GM19463 (cell line): Measurements from ENCODE around the gene EPN2.

Experiments
- ATAC-seq: cut with Tn5 transposase; IDR thresholded peaks from one replicate; pipeline ENCODE4 v1.9.1; 2021; ENCODE audit warnings: mild to moderate bottlenecking, moderate library complexity; ENCODE audit not compliant: unreplicated experiment

Gene EPN2

DNA sequence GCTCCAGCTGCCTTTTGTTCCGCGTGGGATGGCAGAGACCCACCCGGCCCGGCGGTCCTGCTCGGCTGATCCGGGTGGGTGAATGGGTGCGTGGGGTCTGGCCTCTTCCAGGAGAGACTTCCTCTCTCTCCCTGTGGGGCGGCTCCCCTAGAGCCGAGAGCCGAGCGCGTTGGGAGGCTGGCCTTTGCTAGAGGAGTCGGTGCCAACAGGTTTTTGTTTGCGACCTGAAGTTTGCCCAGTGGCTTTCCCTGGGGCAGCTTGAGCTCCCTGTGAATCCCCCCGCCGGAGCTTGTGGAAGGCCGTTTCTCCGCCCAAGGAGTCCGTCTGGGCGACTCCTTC lies 970 bp downstream of the EPN2 start:
- no peak for ATAC-seq

- no peak for ATAC-seq
Measured at GRCh38 chr17:19239544-19239943, 2.4 kb downstream of the EPN2 start.

DNA sequence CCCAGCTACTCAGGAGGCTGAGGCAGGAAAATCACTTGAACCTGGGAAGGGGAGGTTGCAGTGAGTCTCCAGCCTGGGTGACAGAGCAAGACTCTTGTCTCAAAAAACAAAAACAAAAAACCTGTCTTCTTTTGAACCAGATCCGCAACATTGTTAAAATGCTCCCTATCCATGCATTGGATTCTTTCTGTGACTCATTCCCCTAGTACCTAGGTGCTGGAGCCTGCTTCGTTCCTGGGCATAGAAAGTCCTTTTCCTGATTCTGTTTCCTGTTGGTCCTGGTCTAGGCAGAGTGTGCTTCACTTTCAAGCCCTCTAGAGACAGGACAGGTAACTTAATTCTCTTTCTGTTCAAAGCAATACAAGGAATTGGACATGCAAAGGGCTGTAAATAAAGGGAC lies 5.2 kb downstream of the EPN2 start:
- ATAC-seq, result no peak

GRCh38 chr17:19242926-19243325 lies 5.8 kb downstream of the EPN2 start:
- ATAC-seq, result no peak

DNA sequence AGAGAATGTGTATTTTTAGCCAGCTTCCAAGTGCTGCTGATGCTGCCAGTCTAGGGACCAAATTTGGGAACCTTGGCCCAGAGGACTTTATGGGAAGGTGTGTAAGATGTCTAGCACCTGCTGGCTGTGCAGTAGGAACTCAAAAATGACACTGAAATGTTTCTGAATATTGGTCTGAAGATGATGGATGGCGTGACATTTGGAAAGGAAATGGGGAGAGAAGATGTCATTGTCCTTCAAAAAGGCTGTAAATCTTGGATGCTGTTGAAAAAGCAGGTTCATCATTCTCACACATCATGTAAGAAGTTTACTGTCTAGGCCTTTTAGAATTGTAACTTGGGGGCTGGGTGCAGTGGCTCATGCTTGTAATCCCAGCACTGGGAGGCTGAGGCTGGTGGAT lies 6.7 kb downstream of the EPN2 start:
- no peak for ATAC-seq

GRCh38 chr17:19244357-19244756 lies 7.2 kb downstream of the EPN2 start:
- no peak for ATAC-seq

DNA sequence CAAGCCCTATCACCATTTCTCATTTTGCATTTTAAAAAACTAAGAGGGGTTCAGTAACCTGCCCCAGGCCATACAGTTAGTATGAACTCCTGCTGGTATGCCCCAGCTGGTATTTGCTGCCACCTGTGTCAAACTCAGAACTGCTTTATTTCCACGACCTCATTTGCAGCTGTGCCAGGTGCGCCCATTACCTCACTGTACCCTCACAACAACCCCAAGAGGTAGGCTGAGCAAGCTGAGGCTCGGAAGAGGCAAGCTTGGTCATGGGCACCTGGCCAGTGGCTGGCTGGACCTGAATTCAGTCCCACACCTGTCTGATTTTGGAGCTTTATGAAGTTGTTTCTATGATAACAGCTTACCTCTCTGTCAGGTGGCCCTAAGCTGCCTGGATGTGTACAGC lies 7.6 kb downstream of the EPN2 start:
- ATAC-seq, result no peak

- ATAC-seq, result no peak
Measured at GRCh38 chr17:19247473-19247872, 10.3 kb downstream of the EPN2 start.

- ATAC-seq, result no peak
Measured at GRCh38 chr17:19248151-19248927, 11.2 kb downstream of the EPN2 start.

GRCh38 chr17:19248928-19249574 lies 11.9 kb downstream of the EPN2 start:
- ATAC-seq, result no peak

GRCh38 chr17:19249681-19250080 lies 12.5 kb downstream of the EPN2 start:
- no peak for ATAC-seq

- ATAC-seq, result no peak
Measured at GRCh38 chr17:19250421-19251173, 13.4 kb downstream of the EPN2 start.

DNA sequence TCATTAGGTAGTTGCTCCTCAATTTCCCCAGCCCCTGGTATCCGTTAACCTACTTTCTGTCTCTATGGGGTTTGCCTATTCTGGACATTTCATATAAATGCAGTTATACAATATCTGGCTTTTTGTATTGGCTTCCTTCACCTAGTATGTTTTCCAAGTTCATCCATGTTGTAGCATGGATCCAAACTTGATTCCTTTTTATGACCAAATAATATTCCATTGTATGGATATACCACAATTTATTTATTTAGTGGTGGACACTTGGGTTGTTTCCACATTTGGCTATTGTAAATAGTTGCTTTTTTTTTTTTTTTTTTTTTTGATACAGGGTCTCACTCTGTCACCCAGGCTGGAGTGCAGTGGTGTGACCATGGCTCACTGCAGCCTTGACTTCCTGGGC lies 15.9 kb downstream of the EPN2 start:
- ATAC-seq, result no peak

GRCh38 chr17:19254651-19255050 lies 17.5 kb downstream of the EPN2 start:
- no peak for ATAC-seq

GRCh38 chr17:19255279-19255678 lies 18.1 kb downstream of the EPN2 start:
- no peak for ATAC-seq

- no peak for ATAC-seq
Measured at GRCh38 chr17:19258371-19258770, 21.2 kb downstream of the EPN2 start.

DNA sequence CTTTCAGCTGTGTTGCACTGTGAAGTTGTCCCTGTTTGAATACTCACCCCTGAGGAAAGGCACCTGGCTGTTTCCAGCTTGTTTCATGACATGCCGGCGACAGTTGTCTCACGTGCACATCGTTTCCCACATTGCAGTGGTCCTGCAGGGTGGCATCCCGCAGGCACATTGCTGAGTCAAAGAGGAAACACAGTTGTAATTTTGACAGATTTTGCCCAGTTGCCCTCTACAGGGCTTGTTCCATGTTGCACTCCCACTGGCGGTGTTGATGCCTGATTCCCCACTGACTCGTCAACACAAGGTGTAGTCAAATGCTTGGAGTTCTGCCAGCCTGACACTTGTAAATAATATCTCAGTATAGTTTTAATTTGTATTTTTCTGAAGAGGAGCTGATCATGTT lies 23.8 kb downstream of the EPN2 start:
- no peak for ATAC-seq

GRCh38 chr17:19261426-19261825 lies 24.3 kb downstream of the EPN2 start:
- ATAC-seq, result no peak

- no peak for ATAC-seq
Measured at GRCh38 chr17:19262650-19263631, 25.8 kb downstream of the EPN2 start.

GRCh38 chr17:19263641-19264051 lies 26.5 kb downstream of the EPN2 start:
- no peak for ATAC-seq

GRCh38 chr17:19264268-19264667 lies 27.1 kb downstream of the EPN2 start:
- no peak for ATAC-seq
